ENCODE measurements around the gene STRADB. TPM values are rescaled to one million over a fixed set of nuclear protein-coding genes. Genes with fewer than 3 reads are reported as not detected.

STRADB gene
- total and polyA plus RNA-seq, 2 experiments from 2014 or later, result 35.9 to 37.1 TPM

DNA sequence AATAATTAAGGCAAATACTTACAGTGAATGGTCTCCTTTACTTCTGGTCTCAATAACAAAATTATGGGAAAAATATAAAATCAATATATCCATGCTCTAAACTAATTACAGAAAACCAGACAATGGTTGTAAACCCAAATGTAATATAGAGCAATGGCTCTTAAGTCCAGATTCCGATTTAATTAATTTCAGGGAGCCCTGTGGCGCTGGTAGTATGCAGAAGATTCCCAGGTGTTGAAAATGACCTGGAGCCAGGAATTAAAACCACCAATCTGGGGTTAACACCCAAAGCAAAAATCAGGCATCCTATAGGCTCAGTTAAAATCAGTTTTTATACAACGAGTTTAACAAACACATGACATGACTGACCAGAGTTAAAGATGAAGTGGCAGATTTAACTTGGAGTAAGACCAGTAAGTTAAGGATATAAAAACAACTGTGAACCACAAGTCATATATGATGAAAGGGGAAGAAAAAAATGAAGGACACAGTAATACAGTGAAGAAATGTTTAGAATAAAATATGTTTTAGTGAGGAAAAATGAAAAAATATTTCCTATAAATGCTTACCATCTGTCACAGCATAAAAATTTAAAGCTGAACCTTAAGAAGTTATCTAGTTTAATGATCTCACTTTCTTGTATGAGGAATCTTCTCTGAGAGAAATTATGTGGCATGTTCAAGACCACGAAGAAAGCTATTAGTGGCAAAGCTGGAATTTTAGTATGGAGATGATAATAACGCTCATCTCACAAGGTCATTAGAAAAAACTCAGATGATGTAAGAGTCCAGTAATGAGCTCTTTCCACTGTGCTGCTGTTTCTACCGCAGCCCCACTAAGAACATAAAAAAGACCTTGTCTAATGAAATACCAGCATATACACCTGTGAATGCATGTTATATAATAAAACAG is 48.6 kb upstream of the STRADB start (continued):
- TF ChIP-seq, protein P1, sequence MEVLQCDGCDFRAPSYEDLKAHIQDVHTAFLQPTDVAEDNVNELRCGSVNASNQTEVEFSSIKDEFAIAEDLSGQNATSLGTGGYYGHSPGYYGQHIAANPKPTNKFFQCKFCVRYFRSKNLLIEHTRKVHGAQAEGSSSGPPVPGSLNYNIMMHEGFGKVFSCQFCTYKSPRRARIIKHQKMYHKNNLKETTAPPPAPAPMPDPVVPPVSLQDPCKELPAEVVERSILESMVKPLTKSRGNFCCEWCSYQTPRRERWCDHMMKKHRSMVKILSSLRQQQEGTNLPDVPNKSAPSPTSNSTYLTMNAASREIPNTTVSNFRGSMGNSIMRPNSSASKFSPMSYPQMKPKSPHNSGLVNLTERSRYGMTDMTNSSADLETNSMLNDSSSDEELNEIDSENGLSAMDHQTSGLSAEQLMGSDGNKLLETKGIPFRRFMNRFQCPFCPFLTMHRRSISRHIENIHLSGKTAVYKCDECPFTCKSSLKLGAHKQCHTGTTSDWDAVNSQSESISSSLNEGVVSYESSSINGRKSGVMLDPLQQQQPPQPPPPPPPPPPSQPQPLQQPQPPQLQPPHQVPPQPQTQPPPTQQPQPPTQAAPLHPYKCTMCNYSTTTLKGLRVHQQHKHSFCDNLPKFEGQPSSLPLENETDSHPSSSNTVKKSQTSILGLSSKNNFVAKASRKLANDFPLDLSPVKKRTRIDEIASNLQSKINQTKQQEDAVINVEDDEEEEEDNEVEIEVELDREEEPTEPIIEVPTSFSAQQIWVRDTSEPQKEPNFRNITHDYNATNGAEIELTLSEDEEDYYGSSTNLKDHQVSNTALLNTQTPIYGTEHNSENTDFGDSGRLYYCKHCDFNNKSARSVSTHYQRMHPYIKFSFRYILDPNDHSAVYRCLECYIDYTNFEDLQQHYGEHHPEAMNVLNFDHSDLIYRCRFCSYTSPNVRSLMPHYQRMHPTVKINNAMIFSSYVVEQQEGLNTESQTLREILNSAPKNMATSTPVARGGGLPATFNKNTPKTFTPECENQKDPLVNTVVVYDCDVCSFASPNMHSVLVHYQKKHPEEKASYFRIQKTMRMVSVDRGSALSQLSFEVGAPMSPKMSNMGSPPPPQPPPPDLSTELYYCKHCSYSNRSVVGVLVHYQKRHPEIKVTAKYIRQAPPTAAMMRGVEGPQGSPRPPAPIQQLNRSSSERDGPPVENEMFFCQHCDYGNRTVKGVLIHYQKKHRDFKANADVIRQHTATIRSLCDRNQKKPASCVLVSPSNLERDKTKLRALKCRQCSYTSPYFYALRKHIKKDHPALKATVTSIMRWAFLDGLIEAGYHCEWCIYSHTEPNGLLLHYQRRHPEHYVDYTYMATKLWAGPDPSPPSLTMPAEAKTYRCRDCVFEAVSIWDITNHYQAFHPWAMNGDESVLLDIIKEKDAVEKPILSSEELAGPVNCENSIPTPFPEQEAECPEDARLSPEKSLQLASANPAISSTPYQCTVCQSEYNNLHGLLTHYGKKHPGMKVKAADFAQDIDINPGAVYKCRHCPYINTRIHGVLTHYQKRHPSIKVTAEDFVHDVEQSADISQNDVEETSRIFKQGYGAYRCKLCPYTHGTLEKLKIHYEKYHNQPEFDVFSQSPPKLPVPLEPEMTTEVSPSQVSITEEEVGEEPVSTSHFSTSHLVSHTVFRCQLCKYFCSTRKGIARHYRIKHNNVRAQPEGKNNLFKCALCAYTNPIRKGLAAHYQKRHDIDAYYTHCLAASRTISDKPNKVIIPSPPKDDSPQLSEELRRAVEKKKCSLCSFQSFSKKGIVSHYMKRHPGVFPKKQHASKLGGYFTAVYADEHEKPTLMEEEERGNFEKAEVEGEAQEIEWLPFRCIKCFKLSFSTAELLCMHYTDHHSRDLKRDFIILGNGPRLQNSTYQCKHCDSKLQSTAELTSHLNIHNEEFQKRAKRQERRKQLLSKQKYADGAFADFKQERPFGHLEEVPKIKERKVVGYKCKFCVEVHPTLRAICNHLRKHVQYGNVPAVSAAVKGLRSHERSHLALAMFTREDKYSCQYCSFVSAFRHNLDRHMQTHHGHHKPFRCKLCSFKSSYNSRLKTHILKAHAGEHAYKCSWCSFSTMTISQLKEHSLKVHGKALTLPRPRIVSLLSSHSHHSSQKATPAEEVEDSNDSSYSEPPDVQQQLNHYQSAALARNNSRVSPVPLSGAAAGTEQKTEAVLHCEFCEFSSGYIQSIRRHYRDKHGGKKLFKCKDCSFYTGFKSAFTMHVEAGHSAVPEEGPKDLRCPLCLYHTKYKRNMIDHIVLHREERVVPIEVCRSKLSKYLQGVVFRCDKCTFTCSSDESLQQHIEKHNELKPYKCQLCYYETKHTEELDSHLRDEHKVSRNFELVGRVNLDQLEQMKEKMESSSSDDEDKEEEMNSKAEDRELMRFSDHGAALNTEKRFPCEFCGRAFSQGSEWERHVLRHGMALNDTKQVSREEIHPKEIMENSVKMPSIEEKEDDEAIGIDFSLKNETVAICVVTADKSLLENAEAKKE (CRISPR knock-in tag; IDR thresholded peaks at IDR 0.05), result no peak
- TF ChIP-seq NANOG (IDR thresholded peaks at IDR 0.05; ENCODE audit: borderline replicate concordance), result no peak
- TF ChIP-seq CREB1 (CRISPR knock-in tag; IDR thresholded peaks at IDR 0.05; ENCODE audit: low read depth), result no peak
- TF ChIP-seq, protein P2, sequence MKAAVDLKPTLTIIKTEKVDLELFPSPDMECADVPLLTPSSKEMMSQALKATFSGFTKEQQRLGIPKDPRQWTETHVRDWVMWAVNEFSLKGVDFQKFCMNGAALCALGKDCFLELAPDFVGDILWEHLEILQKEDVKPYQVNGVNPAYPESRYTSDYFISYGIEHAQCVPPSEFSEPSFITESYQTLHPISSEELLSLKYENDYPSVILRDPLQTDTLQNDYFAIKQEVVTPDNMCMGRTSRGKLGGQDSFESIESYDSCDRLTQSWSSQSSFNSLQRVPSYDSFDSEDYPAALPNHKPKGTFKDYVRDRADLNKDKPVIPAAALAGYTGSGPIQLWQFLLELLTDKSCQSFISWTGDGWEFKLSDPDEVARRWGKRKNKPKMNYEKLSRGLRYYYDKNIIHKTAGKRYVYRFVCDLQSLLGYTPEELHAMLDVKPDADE (IDR thresholded peaks at IDR 0.05), result no peak
- no peak for TF ChIP-seq REST (IDR thresholded peaks at IDR 0.05; ENCODE audit: unreplicated experiment)
- TF ChIP-seq ZNF114 (CRISPR knock-in tag; IDR thresholded peaks at IDR 0.05), result no peak
- TF ChIP-seq STAT1 (IDR thresholded peaks at IDR 0.05; ENCODE audit: unreplicated experiment), result no peak
- TF ChIP-seq EZH2 (IDR thresholded peaks at IDR 0.05; ENCODE audit: low read depth, unreplicated experiment), result no peak
